ENCODE data around the gene RIMKLA.

The RIMKLA gene

DNA sequence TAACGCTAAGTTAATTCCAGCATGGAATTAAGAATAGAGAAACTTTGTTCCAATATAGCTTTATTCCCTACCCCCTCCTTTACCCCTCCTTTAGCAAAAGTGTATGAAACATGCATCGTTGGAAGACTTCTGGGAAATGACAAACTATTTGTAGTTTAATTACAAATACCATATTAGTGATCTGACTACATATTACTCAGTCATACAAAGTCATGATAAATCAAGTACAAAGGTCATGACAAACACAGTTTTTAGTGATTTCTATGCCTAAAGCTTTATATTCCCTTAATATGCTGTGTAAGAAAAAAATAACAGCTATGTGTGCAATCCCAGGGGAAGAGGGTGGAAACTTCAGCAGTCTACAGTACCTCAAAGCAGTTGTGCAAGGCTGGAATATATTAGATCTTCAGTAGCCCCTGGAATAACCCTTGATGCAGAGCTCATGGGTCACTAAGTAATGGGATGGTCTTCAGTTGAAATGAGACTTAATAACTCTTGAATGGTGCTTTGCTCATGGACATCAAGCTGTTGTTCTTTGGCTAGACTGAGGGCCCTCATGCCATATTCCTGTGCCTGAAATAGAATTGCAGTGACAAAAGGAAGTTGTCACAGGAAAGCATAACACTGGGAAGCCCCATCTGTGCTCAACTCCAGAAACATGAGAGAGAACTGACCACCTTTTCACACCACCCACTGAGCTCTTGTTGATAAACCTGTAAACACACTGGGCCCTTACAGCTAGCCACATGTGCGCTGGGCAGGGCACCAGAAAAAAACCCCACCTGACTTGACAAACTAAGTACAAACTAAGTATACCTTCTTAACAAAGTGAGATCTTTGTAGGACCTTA lies 49.9 kb downstream of the RIMKLA start:
- DNase-seq (ENCODE audit: low spot score) = no peak

DNA sequence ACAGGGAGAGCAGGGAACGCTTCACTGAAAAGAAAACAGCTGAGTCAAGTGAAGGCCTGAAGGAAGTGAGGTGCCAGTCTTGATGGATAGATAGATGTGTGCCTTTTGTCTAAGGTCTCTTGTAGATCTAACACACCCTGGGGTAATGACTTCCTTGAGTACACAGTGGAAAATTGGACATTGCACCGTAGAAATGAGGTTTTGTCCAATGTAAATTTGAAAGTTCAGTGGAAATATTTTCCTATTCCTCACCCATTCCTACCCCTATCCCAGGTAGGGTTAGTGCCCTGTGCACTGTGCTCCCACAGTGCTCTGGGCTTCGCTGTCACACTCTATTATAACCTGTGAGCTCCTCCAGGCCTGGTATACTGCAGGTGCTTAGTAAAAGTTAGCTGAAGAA lies 50.9 kb downstream of the RIMKLA start:
- no peak for DNase-seq (ENCODE audit: low spot score)

DNA sequence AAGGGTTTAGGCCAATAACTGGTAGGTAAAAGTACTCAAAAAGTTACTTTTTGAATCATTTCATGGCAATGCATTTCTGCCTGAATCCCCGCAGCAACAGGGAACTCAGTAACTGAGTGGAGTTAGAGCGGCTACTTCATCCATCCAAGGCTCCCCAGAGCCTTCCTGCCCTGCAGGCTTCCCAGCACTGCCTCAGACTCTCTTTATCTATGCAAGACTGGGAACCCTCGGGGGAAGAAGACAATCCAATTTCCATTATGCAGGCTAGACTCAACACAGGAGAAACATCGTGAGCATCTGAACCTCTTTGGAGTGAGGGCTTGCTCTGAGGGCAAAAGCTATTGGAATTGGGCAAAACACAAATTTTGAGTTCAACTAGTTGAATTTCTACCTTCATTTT lies 52.1 kb downstream of the RIMKLA start:
- no peak for DNase-seq (ENCODE audit: low spot score)

DNA sequence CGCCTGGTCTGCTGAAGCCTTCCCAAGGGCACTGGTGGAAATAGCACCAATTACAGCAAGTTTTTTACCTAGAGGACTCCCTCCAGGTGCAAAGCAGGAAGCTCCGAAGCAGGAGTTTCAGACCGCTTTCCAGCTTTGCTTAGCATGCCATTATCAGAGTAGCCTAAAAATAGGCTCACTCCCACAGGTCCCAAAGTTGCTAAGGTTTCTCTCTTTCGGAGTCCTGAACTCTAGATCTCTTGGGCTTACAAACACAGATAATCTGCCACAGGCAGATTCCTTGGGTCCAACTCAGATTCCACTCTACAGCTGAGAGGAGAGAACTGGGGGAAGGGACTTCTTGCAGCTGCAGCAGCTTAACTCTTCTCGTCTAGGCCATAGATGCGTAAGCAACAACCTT lies 52.8 kb downstream of the RIMKLA start:
- DNase-seq (ENCODE audit: low spot score) = no peak

DNA sequence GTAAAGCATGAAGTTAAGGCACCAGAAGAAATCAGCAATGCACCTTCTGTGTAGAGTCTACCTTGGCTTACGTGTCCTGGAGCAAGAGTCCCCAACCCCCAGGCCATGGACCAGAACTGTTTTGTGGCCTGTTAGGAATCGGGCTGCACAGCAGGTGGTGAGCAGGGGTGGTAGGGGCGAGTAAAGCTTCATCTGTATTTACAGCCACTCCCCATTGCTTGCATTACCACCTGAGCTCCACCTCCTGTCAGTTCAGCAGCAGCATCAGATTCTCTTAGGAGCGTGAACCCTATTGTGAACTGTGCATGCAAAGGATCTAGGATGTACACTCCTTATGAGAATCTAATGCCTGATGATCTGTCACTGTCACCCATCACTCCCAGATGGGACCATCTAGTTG lies 53.7 kb downstream of the RIMKLA start:
- DNase-seq (ENCODE audit: low spot score) = no peak

DNA sequence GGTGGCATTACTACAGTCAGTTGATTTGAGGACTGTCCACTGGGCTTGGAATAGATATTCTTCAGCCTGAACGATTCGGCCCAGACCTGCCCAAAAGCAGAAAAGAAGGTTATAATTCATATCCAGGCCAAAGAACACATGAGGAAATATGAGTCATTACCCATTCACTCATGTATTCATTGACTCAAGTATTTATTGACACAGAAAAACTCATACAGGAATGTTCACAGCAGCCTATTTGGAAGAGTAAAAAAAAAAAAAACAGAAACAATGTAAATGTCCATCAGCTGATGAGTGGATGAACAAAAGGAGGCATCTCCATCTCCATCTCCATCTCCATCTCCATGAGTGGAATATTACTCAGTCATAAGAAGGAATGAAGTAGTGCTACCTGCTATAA lies 59.3 kb downstream of the RIMKLA start:
- DNase-seq (ENCODE audit: low spot score) = no peak

DNA sequence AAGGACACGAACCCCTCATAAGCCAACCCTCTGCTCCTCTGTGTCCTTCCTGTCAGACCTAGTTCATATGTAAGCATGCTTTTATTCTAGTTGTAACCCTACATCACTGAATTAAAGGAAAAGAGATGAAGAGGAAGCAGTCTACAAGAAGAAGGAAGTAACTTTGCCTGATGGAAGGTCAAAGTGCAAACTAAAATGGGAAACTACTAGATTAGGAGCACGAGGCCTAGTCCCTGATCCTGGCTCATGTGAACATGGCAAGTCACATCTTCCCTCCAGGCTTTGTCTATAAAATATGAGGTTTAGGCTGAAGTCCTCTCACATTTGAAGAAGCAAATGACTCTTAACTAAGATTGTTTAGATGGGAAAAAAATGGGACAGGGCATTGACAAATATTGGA lies 62.1 kb downstream of the RIMKLA start:
- no peak for DNase-seq (ENCODE audit: low spot score)

DNA sequence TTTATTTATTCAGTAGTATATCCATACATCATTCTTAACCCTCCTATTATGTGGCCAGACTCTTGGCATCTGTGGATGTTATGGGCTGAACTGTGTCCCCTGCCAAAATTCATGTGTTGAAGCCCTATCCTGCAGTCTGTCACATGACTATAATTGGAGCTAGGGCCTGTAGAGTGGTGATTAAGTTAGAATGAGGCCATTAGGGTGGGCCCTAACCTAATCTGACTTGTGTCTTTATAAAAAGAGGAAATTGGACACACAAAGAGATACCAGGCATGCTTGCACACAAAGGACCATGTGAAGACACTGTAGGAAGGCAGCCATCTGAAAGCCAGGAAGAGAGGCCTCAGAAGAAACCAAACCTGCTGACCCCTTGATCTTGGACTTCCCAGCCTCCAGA lies 68.7 kb downstream of the RIMKLA start:
- DNase-seq (ENCODE audit: low spot score) = no peak

DNA sequence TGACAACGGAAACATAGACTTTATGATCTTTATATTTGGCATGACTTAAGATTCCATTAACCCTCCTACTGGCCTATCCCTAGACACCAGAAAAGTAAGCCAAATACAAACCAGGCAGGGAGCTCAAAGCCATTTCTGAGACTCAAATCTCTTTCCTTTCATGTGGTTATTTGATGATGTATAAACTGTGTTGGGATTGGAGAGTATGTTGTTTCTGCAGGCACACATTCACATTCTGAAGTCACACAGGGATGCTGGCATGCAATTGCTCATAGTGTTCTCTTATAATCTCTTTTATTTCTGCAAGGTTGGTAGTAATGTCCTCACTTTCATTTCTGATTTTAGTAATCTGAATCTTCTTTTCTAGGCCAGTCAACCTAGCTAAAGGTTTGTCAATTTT lies 69.5 kb downstream of the RIMKLA start:
- DNase-seq (ENCODE audit: low spot score) = no peak

DNA sequence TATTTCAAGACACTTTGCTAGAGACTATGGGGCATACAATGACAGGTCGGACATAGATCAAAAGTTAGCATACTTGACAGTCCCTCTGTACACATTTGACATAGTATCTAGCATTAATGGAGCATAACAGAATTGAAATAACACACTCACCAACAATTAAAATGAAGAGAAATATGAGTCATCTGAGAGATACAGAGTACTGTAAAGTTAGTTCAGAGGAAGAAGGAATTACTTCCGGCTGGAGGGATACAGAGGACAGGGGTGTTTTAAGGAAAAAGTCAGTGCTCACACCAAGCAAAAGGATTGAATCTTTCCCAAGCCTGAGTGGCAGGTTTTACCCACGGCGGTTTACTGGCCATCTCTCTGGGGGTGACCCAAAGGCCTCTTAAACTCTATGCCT lies 72.8 kb downstream of the RIMKLA start:
- DNase-seq (ENCODE audit: low spot score) = no peak

DNA sequence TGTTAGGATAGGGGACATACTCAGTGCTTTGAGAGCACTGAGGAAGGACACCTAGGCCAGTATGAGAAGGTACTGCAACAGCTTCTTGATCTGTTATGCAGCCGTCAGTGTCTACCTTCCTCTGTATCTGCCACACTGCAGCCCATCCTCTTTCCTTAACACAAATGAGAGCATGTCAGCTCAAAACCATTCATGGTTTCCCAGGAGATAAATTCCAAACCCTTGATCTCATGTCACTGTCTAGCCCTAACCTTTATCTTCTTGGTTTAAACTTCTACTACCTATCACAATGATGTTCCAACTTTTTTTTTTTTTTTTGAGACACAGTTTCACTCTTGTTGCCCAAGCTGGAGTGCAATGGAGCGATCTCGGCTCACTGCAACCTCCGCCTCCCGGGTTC lies 73.8 kb downstream of the RIMKLA start:
- DNase-seq (ENCODE audit: low spot score) = no peak

DNA sequence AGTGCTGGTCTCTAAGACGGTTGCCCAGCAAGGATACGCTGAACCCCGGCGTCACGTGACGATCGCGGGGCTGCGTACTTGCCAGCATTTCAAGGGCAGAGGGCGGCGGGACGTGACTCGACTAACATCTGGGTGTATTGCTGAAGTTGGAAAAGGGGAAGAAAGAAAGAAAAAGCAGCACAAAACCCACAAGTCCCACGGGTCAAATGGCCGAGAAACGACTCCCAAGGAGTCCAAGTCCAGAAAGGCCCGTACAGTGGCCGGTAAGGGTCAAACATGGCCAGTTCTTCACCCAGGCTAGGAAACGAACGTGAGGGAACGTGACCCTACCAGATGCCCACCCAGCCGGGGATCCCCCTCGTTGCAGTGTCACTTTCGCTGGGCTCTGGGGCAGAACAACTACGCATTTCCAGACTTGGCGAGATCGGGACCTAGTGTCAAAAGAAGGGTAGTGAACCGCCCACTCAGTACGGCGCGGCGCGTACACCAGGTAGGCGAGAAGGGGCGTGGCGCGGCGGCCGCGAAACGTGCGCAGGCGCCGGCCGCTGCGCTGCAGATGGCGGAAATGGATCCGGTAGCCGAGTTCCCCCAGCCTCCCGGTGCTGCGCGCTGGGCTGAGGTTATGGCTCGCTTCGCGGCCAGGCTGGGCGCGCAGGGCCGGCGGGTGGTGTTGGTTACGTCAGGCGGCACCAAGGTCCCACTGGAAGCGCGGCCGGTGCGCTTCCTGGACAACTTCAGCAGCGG lies 75.6 kb downstream of the RIMKLA start, which contains the start of the genes PPCS and ZMYND12:
Gene PPCS (plus strand): TSS at position 534 of the 744 bp plus-strand sequence. CDS start 23 bp downstream, at position 557.
Gene ZMYND12 (minus strand): TSS at position 13 of the 744 bp plus-strand sequence. CDS start 25 bp downstream, outside the sequence.
- DNase-seq (ENCODE audit: low spot score) = peak; percentile 87

DNA sequence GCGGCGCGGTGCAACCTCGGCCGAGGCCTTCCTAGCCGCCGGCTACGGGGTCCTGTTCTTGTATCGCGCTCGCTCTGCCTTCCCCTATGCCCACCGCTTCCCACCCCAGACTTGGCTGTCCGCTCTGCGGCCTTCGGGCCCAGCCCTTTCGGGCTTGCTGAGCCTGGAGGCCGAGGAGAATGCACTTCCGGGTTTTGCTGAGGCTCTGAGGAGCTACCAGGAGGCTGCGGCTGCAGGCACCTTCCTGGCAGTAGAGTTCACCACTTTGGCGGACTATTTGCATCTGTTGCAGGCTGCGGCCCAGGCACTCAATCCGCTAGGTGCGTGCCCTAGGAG lies 76.1 kb downstream of the RIMKLA start:
- DNase-seq (ENCODE audit: low spot score) = peak; percentile 59

DNA sequence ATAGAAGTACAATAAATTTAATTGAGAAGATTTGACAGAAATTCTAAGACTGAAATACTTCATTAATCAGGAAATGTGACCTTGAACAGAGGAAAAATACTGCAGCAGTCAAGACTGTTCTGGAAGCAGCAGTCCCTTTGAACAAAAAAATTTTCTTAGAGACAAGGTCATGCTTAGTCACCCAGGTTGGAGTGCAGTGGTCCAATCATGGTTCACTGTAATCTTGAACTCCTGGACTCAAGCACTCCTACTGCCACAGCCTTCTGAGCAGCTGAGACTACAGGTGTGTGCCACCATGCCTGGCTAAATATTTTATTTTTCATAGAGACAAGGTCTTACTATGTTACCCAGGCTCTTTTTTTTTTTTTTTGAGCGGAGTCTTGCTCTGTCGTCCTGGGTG lies 80.6 kb downstream of the RIMKLA start:
- no peak for DNase-seq (ENCODE audit: low spot score)

DNA sequence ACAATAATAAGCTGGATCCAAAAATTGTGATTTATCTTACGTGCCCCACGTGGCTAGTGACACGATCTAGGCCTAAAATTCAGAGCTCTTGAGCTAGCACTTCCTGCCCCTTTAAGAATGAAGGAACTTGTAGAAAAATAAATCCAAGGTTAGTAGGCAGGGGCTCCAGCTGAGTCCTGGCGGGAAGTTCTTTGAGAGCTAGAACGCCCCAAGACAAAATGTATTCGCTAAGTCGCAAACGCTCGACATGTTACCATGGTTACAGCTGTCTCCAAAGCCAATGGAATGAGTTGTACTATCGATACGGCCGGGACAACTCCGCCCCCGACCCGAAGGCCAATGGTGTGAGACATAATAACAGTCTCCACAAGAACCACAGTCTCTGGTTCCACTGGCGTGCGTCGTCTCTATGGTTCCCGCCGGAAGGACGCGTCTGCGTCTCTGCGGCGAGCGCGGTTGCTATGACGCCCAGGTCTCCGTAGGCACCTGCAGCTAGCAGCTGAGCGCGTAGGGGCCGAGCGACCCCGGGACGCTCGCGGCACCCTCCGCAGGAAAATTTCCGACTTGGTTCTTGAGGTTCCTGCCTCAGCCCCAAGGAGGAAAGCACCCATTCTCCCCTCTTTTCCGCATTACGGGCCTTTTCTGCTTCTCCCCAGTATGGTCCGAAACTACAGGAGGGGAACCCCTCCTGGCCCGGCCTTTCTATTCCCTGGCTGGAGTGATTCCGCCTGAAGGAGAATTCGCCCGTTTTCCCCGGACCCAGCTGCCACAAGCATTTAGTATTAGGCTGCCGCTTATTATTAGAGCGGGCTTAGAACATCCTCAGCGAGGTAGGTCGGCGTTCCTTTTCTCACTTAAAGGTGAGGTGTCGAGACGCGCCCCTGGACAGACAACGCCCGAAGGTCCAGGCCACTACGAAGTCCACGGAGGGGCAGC lies 82.5 kb downstream of the RIMKLA start, which contains the start of gene CCDC30:
Gene CCDC30 (plus strand): TSS at position 459 of the 936 bp plus-strand sequence. CDS start 17,266 bp downstream, outside the sequence.
- DNase-seq (ENCODE audit: low spot score) = peak; percentile 97

DNA sequence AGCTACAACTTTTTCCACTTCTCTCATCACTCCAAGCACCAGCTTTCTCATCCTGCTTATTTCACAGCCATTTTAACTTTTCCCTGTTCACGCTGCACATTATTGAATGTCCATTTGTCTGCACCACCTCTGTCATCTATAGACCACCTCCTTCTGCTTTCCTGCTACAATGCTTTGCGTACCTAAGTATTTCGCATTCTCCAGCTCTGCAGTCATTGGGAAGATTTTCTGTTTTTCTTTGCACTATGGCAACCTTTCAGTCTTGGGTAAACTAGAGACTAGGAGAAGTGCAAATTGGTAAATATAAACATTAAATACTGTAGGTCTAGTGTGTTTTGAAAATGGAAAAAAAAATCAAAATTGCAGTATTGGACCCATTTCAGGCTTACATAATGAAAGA lies 83.3 kb downstream of the RIMKLA start:
- no peak for DNase-seq (ENCODE audit: low spot score)

DNA sequence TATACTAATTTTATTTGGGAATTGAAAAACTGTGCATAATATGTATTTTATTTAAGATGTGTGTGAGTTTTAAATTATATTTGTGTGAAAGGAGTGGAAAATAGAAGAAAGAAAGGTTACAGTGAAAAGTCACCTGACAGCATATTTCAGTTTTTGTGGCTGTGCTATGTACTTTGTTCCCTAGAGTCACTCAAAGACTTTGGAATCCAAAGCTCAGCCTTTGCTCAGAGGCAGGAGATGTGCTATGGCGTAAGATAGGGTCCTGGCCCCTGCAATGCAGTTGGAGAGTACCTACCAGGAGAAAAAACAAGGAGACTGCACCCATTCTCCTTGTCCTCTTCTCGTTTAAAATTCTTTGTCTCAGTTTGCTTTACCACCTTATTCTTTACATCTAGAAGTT lies 85.4 kb downstream of the RIMKLA start:
- no peak for DNase-seq (ENCODE audit: low spot score)

DNA sequence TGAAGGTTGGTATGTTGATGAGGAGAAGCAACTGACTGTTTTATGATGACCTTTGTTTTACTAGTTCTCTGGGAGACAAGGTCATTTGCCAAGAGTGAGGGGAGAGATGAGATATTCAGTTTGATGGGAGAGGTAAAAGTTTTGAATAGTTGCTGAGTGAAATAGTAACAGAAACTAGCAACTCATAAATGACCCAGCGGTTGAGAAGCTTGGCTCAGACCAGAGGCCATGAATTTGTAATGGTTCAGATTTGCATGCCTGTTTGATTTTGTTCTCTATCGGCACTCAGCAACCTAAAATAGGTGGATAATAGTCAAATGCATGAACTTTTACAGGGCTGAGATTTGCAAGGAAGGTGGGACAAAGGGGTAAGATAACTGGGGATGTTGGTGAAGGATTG lies 89.1 kb downstream of the RIMKLA start:
- no peak for DNase-seq (ENCODE audit: low spot score)

Measured in CD4-positive, alpha-beta T cell treated with Interleukin-6 at 100 ng/mL for 8 hours (primary cell).